ENCODE results near the gene PDE4B.
A peak's percentile ranks its signal among the peaks of the same experiment; 100 is the strongest.

The PDE4B gene

GRCh38 chr1:66245691-66246090 lies 453.0 kb downstream of the PDE4B start:
- DNase-seq, result no peak

- peak; percentile 10 for DNase-seq
Observed at GRCh38 chr1:66246351-66247269, 453.9 kb downstream of the PDE4B start.

GRCh38 chr1:66247415-66248208 lies 454.9 kb downstream of the PDE4B start:
- peak; percentile 33 for DNase-seq

GRCh38 chr1:66248257-66248656 lies 455.6 kb downstream of the PDE4B start:
- DNase-seq, result no peak

- no peak for DNase-seq
Observed at GRCh38 chr1:66248746-66249145, 456.1 kb downstream of the PDE4B start.

- DNase-seq, result no peak
Observed at GRCh38 chr1:66250075-66250474, 457.4 kb downstream of the PDE4B start.

GRCh38 chr1:66250478-66250877 lies 457.8 kb downstream of the PDE4B start:
- no peak for DNase-seq

GRCh38 chr1:66251546-66251945 lies 458.9 kb downstream of the PDE4B start:
- no peak for DNase-seq

- peak; percentile 71 for DNase-seq
Observed at GRCh38 chr1:66253330-66253921, 460.7 kb downstream of the PDE4B start.

GRCh38 chr1:66254785-66255184 lies 462.1 kb downstream of the PDE4B start:
- no peak for DNase-seq

GRCh38 chr1:66256629-66257572 lies 464.2 kb downstream of the PDE4B start:
- DNase-seq, result no peak

- DNase-seq, result no peak
Observed at GRCh38 chr1:66258404-66259105, 465.9 kb downstream of the PDE4B start.

GRCh38 chr1:66261364-66261763 lies 468.7 kb downstream of the PDE4B start:
- no peak for DNase-seq

GRCh38 chr1:66262208-66262963 lies 469.7 kb downstream of the PDE4B start:
- no peak for DNase-seq

GRCh38 chr1:66265268-66265667 lies 472.6 kb downstream of the PDE4B start:
- no peak for DNase-seq

GRCh38 chr1:66265796-66266195 lies 473.1 kb downstream of the PDE4B start:
- no peak for DNase-seq

GRCh38 chr1:66266350-66266749 lies 473.7 kb downstream of the PDE4B start:
- DNase-seq, result no peak

- DNase-seq, result no peak
Observed at GRCh38 chr1:66266756-66267155, 474.1 kb downstream of the PDE4B start.

- DNase-seq, result no peak
Observed at GRCh38 chr1:66267201-66267940, 474.7 kb downstream of the PDE4B start.

- no peak for DNase-seq
Observed at GRCh38 chr1:66269222-66269621, 476.5 kb downstream of the PDE4B start.
